ENCODE data around the gene TMEM98.
A peak's percentile ranks its signal among the peaks of the same experiment; 100 is the strongest.

The TMEM98 gene

DNA sequence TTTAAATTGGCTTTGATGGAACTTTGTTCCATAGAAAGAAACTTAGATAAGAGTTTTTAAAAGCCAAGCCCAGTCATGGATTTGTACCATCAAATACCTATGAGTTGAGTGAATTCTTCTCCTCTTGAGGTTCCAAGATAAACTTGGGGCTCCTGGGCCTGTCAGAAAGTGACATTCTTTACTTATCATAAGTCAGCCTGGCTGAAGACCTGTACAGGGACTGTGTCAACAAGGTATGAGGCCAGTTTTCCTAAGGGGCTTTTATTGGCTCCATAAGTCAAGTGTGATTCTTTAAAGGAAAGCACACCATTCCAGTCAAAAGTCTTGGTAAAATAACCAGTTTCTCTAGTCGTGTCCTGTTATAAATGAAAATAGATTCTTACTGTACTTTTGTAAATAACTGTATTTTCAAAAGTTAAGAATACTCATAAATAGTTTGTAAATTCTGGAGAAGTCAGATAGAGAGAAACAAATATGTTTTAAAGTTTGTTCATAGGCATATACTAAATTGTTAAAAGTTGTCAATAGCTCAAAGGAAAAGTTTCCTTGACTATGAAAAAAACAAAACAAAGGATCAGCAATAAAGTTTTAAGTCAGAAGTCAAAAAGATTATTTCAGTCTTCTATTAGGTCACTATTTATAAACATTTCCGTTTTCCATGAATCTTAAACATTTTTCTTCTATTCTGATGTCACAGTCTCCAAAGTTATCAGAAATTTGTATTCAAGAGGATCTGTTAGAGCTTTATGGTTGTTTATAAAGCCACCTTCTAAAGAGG, 28.5 kb upstream of the TMEM98 start:
- no peak for DNase-seq (ENCODE audit: low read depth)
- Histone ChIP-seq H3K36me3 (ENCODE audit: control insufficient read depth, insufficient read depth, low read length, severe bottlenecking) (no peaks in the 10 kb centered on the region), H3K4me1 (ENCODE audit: control insufficient read depth, insufficient read depth, low read length) (no peaks in the 10 kb centered on the region), H3K27me3 (replicated peaks; ENCODE audit: control insufficient read depth, insufficient read depth, low read length) (no peaks in the 10 kb centered on the region), H3K9ac (ENCODE audit: low read length) (no peak overlapping the region), H3K4me3 (ENCODE audit: low read length) (no peak overlapping the region), H3K9me3 (ENCODE audit: control insufficient read depth, low read length) (no peaks in the 10 kb centered on the region)

DNA sequence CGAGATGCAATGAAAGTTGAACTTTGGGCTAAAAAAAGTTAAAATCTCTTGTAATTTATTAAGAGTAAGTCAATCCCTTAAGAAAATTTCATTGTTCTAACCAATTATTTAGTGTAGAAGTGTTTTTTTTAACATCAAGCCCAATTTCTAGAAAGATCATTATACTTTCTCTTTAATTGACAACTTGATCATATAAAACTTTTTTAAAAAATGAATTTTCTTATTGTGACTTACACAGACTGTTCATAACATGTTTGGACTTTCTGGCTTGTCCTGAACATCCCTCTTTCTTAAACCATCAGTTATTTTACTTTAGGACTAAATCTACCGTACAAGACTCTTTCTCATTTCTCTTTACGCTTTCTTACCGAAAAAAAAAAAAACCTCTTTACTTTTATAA, 26.2 kb upstream of the TMEM98 start:
- H3K4me3 ChIP-seq (ENCODE audit: low read length), result no peak overlapping the region
- no peak overlapping the region for H3K9ac ChIP-seq (ENCODE audit: low read length)
- H3K9me3 ChIP-seq (ENCODE audit: control insufficient read depth, low read length), result no peaks in the 10 kb centered on the region
- H3K4me1 ChIP-seq (ENCODE audit: control insufficient read depth, insufficient read depth, low read length), result no peaks in the 10 kb centered on the region
- no peak for DNase-seq (ENCODE audit: low read depth)
- no peaks in the 10 kb centered on the region for H3K27me3 ChIP-seq (replicated peaks; ENCODE audit: control insufficient read depth, insufficient read depth, low read length)
- H3K36me3 ChIP-seq (ENCODE audit: control insufficient read depth, insufficient read depth, low read length, severe bottlenecking), result no peaks in the 10 kb centered on the region

DNA sequence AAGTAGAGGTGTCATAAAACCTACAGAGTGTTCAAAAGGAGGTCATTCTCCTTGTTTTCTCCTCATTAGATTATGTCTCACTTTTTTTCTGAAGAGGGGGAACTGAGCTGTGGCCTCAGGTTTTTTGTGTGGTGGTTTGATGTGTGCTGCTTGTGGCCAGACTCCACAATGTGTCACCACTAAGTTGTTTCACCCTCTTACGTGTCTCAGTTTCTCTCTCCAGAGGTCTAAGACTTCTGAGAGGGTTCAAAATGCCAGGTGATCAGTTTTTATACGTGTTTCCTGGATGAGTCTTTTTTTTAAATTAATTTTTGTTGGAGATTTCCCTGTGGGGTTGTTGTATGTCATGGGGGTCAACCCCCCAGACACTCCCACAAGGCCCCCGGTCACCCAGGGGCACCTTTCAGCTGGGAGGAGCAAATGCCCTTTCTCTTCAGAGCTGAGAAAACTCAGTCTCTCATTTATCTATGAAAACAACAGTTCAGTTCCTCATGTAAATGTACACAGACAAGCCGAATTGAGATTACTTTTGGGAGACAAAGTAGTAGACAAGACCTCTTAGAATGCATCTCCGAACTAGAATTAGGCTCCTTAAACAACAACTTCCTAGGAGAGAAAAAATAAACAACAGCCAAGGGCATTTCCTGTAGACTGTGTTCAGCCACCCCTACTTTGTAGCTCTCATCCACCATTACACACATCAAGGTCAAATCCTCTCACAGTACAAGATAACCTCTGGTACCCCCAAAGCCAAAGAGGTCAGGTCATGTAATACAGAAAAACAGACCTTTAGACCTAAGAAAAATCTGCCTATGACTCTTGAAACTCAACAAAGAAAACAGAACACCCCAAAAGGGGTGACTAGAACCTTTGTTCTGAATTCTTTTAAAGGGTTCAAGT, 23.9 kb upstream of the TMEM98 start:
- no peaks in the 10 kb centered on the region for H3K9me3 ChIP-seq (ENCODE audit: control insufficient read depth, low read length)
- H3K4me3 ChIP-seq (ENCODE audit: low read length), result no peak overlapping the region
- H3K9ac ChIP-seq (ENCODE audit: low read length), result no peak overlapping the region
- H3K36me3 ChIP-seq (ENCODE audit: control insufficient read depth, insufficient read depth, low read length, severe bottlenecking), result no peaks in the 10 kb centered on the region
- H3K27me3 ChIP-seq (replicated peaks; ENCODE audit: control insufficient read depth, insufficient read depth, low read length), result no peaks in the 10 kb centered on the region
- no peak for DNase-seq (ENCODE audit: low read depth)
- H3K4me1 ChIP-seq (ENCODE audit: control insufficient read depth, insufficient read depth, low read length), result no peaks in the 10 kb centered on the region

DNA sequence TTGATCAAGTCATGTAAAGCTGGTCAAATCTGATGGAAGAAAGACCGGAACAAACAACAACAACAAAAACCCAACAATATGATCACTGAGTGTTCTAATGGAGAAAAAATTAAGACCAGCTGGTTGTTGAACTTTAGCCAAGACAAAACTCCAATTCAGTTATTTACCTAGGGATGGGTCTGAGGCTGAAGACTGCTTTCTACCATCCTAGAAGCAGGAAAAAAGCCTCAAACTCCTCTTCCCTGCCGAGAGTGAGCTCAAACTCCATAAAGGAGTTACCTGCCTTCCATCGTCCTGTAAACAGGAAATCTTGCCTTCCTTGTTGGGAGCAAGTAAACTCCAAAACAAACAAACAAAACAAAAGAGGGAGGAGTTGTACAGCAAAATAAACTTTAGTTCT, 23.1 kb upstream of the TMEM98 start:
- H3K9me3 ChIP-seq (ENCODE audit: control insufficient read depth, low read length), result no peaks in the 10 kb centered on the region
- no peak for DNase-seq (ENCODE audit: low read depth)
- H3K27me3 ChIP-seq (replicated peaks; ENCODE audit: control insufficient read depth, insufficient read depth, low read length), result no peaks in the 10 kb centered on the region
- no peak overlapping the region for H3K4me3 ChIP-seq (ENCODE audit: low read length)
- H3K9ac ChIP-seq (ENCODE audit: low read length), result no peak overlapping the region
- H3K36me3 ChIP-seq (ENCODE audit: control insufficient read depth, insufficient read depth, low read length, severe bottlenecking), result no peaks in the 10 kb centered on the region
- peaks cover 5% of the 10 kb centered on the region for H3K4me1 ChIP-seq (ENCODE audit: control insufficient read depth, insufficient read depth, low read length)

DNA sequence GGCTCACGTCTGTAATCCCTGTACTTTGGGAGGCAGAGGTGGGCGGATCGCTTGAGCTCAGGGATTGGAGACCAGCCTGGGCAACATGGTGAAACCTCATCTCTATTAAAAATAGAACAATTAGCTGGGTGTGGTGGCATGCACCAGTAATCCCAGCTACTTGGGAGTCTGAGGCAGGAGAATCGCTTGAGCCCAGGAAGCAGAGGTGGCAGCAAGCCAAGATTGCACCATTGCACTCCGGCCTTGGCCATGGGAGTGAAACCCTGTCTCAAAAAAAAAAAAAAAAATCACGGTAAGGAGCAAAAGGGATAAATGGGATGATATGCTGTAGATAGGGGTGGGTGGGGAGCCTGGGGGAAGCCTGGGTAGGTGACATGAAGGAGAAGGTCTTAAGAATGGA, 20.4 kb upstream of the TMEM98 start:
- no peak overlapping the region for H3K4me3 ChIP-seq (ENCODE audit: low read length)
- DNase-seq (ENCODE audit: low read depth), result no peak
- H3K9me3 ChIP-seq (ENCODE audit: control insufficient read depth, low read length), result no peaks in the 10 kb centered on the region
- H3K36me3 ChIP-seq (ENCODE audit: control insufficient read depth, insufficient read depth, low read length, severe bottlenecking), result no peaks in the 10 kb centered on the region
- H3K9ac ChIP-seq (ENCODE audit: low read length), result no peak overlapping the region
- peaks cover 10% of the 10 kb centered on the region for H3K4me1 ChIP-seq (ENCODE audit: control insufficient read depth, insufficient read depth, low read length)
- H3K27me3 ChIP-seq (replicated peaks; ENCODE audit: control insufficient read depth, insufficient read depth, low read length), result no peaks in the 10 kb centered on the region

DNA sequence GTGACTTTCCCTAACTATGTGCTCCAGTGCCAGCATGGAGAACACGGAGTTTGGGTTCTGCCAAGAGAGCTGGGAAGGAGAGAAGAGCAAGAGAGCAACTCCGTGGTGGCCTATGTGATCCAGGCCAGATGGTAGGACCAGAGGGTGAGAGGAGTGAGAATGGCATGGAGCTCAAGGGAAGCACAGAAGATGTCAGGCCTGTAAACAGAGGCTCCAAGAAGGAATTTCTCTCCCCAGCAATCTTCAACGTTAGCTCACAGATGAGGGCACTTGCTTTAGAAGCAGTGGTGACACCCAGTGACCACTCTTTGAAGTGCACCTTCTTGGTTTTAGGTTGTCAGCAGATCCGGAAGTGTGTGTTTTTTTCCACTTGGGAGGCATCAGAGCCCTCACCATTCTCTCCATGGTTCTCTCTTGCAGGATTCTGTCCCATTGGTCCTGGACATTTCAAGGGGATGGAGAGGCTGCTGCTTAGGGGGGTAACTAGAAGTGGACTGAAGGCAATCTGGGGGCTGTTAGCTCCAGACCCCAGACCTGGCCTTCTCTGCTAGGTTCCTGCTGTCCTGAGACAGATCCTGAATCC, 18.1 kb upstream of the TMEM98 start:
- DNase-seq (ENCODE audit: low read depth), result peak; percentile 85
- H3K4me3 ChIP-seq (ENCODE audit: low read length), result no peak overlapping the region
- peak overlapping the region; percentile 37 for H3K9ac ChIP-seq (ENCODE audit: low read length)
- no peaks in the 10 kb centered on the region for H3K36me3 ChIP-seq (ENCODE audit: control insufficient read depth, insufficient read depth, low read length, severe bottlenecking)
- H3K4me1 ChIP-seq (ENCODE audit: control insufficient read depth, insufficient read depth, low read length), result peaks cover 10% of the 10 kb centered on the region
- no peaks in the 10 kb centered on the region for H3K27me3 ChIP-seq (replicated peaks; ENCODE audit: control insufficient read depth, insufficient read depth, low read length)
- H3K9me3 ChIP-seq (ENCODE audit: control insufficient read depth, low read length), result no peaks in the 10 kb centered on the region

DNA sequence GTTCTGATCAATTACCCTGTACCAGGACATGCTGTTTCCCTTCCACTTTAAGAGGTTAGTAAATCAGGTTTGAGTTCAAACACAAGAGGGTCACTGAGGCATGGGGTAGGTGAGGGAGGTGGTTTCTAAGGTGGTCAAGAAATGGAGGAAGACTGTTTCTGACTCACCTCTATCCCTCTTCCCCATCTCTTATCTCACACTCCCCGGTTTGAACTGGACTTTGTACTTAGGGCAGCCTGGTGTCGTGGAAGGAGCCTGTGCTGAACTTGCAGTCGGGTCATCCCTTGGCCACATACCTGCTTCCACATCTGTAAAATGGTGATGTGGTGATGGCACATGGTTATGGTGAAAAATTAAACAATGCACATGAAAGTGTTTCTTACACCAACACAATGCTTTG, 17.2 kb upstream of the TMEM98 start:
- no peak for DNase-seq (ENCODE audit: low read depth)
- H3K27me3 ChIP-seq (replicated peaks; ENCODE audit: control insufficient read depth, insufficient read depth, low read length), result no peaks in the 10 kb centered on the region
- H3K9me3 ChIP-seq (ENCODE audit: control insufficient read depth, low read length), result no peaks in the 10 kb centered on the region
- H3K9ac ChIP-seq (ENCODE audit: low read length), result no peak overlapping the region
- no peak overlapping the region for H3K4me3 ChIP-seq (ENCODE audit: low read length)
- H3K36me3 ChIP-seq (ENCODE audit: control insufficient read depth, insufficient read depth, low read length, severe bottlenecking), result no peaks in the 10 kb centered on the region
- peaks cover 10% of the 10 kb centered on the region for H3K4me1 ChIP-seq (ENCODE audit: control insufficient read depth, insufficient read depth, low read length)

DNA sequence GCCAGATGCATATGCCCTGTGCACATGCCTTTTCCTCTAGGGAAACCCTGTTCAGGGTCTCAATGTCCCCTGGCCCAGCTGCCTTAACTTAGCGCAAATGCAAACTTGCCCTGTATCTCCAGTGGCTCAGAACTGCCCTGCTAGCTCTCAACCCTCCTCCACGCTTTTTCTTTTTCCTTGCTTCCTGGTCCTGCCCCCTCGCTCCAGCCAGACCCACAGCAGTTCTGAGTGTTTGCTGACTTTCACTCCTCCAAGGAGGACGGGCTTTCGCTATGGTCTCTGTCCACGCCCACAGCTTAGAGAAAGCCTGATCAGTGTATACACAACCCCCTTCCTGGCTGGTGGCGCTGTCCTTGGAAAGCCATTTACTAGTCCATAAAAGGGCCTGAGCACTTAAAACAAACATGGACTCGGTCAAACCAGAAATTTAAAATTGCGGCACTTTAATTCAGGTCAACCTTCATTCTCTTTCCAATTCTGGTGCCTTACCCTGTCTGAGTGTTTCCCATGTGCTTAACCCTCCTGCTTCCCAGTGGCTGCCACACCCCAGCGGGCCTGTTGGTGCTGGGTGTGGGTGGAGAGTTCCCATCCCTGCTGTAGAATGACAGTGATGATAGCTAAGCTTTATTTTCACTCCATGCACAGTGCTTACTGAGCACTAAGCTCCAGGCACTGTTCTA, 15.6 kb upstream of the TMEM98 start:
- Histone ChIP-seq H3K4me3 (ENCODE audit: low read length) (peak overlapping the region; percentile 65), H3K36me3 (ENCODE audit: control insufficient read depth, insufficient read depth, low read length, severe bottlenecking) (no peaks in the 10 kb centered on the region), H3K27me3 (replicated peaks; ENCODE audit: control insufficient read depth, insufficient read depth, low read length) (no peaks in the 10 kb centered on the region), H3K9ac (ENCODE audit: low read length) (peak overlapping the region; percentile 78), H3K4me1 (ENCODE audit: control insufficient read depth, insufficient read depth, low read length) (peaks cover 10% of the 10 kb centered on the region), H3K9me3 (ENCODE audit: control insufficient read depth, low read length) (no peaks in the 10 kb centered on the region)
- DNase-seq (ENCODE audit: low read depth), result peak; percentile 64

DNA sequence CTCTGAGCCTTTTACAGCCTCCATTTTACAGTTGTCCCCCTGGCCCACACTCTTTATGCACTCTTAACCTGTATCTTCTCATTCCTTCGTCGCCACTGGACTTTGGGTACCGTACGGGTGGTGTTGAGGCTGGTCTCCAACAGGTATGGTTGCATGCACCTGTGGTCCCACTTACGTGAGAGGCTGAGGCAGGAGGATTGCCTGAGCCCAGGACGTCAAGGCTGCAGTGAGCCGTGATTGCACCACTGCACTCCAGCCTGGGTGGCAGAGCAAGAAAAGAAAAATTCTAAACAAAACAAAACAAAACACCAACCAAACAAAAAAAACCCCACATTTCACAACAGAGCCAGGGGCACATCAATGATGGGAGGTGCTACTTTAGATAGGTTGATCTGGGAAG, 14.4 kb upstream of the TMEM98 start:
- Histone ChIP-seq H3K4me1 (ENCODE audit: control insufficient read depth, insufficient read depth, low read length) (peaks cover 10% of the 10 kb centered on the region), H3K27me3 (replicated peaks; ENCODE audit: control insufficient read depth, insufficient read depth, low read length) (no peaks in the 10 kb centered on the region), H3K9me3 (ENCODE audit: control insufficient read depth, low read length) (no peaks in the 10 kb centered on the region), H3K4me3 (ENCODE audit: low read length) (no peak overlapping the region), H3K9ac (ENCODE audit: low read length) (no peak overlapping the region), H3K36me3 (ENCODE audit: control insufficient read depth, insufficient read depth, low read length, severe bottlenecking) (no peaks in the 10 kb centered on the region)
- no peak for DNase-seq (ENCODE audit: low read depth)

DNA sequence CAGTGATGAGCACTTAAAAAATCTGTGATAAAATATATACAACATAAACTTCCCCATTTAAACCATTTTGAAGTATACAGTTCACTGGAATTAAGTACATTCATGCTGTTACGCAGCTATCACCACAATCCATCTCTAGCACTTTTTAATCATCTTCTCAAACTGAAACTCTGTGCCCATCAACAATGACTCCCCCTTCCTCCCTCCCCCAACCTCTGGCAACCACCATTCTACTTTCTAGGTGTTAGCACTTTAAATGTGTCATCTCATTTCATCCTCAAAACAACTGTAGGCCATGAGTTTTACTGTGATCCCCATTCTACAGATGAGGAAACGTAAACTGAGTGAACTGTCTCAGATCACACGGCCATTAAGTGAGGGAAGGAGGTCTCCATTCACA, 13.8 kb upstream of the TMEM98 start:
- Histone ChIP-seq H3K4me1 (ENCODE audit: control insufficient read depth, insufficient read depth, low read length) (peaks cover 10% of the 10 kb centered on the region), H3K36me3 (ENCODE audit: control insufficient read depth, insufficient read depth, low read length, severe bottlenecking) (no peaks in the 10 kb centered on the region), H3K9ac (ENCODE audit: low read length) (no peak overlapping the region), H3K27me3 (replicated peaks; ENCODE audit: control insufficient read depth, insufficient read depth, low read length) (no peaks in the 10 kb centered on the region), H3K4me3 (ENCODE audit: low read length) (no peak overlapping the region), H3K9me3 (ENCODE audit: control insufficient read depth, low read length) (no peaks in the 10 kb centered on the region)
- DNase-seq (ENCODE audit: low read depth), result no peak

DNA sequence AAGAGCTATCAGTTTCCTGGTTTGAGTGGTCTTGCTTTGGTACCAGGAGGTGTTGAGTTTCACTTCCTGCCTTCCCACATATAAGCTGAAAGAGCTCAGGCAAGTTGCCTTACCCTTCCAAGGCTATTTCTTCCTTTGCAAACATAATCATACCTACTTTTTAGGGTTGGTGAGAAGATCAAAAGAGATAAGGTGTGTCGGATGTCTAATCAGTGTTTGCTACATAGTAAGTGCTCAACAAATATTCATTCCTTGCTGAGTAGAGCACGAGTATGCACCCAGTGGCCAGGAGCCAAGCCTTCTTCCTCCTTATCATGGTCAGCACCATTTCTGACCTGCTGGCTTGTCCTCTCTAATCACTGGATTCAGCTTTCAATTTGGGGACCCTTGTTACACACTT, 12.7 kb upstream of the TMEM98 start:
- H3K4me1 ChIP-seq (ENCODE audit: control insufficient read depth, insufficient read depth, low read length), result peaks cover 6% of the 10 kb centered on the region
- H3K9ac ChIP-seq (ENCODE audit: low read length), result no peak overlapping the region
- H3K36me3 ChIP-seq (ENCODE audit: control insufficient read depth, insufficient read depth, low read length, severe bottlenecking), result no peaks in the 10 kb centered on the region
- DNase-seq (ENCODE audit: low read depth), result no peak
- no peaks in the 10 kb centered on the region for H3K9me3 ChIP-seq (ENCODE audit: control insufficient read depth, low read length)
- no peak overlapping the region for H3K4me3 ChIP-seq (ENCODE audit: low read length)
- H3K27me3 ChIP-seq (replicated peaks; ENCODE audit: control insufficient read depth, insufficient read depth, low read length), result no peaks in the 10 kb centered on the region
